ENCODE results near the gene AQP2.
A peak's percentile ranks its signal among the peaks of the same experiment; 100 is the strongest.

The AQP2 gene, protein sequence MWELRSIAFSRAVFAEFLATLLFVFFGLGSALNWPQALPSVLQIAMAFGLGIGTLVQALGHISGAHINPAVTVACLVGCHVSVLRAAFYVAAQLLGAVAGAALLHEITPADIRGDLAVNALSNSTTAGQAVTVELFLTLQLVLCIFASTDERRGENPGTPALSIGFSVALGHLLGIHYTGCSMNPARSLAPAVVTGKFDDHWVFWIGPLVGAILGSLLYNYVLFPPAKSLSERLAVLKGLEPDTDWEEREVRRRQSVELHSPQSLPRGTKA

DNA sequence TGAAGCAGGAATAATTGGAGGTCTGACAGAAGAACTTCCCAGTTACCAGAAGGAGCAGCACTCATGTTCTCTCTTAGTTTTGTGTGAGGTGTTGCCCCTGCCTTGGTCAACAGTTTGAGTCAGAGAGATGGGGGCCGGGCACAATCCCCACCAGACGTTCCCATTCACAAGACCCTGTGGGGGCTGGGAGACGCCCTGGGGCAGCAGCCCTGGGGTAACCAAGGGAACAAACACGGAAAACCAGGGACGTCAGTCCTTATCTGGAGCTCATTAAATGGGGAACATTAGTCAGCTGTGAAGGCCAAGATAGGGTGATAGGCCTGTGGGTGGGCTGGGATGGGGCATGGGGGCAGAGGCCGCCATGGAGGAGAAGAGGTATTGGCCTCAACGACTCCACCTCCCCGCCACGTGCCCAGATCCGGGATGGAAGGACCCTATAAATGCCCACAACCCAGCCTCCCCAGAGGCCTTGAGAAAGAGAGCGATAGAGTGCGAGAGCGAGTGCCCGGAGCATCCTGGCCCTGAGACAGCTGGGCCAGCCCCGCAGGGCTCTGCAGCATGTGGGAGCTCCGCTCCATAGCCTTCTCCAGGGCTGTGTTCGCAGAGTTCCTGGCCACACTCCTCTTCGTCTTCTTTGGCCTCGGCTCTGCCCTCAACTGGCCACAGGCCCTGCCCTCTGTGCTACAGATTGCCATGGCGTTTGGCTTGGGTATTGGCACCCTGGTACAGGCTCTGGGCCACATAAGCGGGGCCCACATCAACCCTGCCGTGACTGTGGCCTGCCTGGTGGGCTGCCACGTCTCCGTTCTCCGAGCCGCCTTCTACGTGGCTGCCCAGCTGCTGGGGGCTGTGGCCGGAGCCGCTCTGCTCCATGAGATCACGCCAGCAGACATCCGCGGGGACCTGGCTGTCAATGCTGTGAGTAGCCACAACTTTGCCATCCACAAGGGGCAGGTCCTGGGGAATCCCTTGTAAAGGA lies at the start of gene AQP2:
Gene AQP2, plus strand, starts transcription at position 465 of the 979 bp plus-strand sequence. Its CDS starts 94 bp downstream, at position 559.
- DNase-seq: no peak

DNA sequence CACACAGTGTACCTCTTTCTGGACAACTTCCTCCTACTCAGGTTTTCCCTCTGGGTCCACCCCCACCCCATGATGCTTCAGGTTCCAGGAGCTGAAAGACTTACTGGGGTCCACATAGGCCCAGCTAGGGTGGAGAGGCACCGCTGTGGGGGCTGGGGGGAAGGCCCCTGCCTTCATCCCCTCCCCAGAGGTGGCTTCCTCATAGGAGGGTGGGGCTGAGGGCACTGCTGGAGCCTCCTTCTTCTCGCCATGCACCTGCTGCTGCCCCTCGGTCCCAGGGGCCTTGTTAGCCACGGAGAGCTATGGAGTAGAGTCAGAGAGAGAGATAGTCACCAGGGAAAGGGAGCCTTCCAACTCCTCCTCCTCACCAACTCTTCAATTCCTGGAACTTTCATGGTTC lies 49.5 kb upstream of the AQP2 start:
- peak in 1 of 2 experiments; percentile 25 for DNase-seq

DNA sequence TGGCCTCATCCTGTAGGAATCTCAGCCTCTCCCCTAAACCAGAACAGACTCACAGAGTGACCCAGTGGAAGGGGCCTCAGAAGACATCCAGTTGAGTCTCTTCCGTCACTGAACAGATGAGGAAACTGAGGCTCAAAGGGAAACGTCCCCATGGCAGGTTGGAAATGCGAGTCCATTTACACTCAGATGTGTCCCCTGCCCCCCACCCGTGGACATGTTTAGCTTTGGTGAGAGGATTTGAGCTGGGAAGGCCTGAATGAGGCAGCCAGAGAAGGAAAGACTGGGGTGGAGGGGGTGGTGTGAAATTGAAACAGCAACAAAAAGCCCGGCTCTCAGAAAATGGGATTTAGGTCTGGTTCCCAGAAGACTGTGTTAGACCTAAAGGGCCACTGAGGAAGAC lies 48.6 kb upstream of the AQP2 start:
- DNase-seq: no peak

DNA sequence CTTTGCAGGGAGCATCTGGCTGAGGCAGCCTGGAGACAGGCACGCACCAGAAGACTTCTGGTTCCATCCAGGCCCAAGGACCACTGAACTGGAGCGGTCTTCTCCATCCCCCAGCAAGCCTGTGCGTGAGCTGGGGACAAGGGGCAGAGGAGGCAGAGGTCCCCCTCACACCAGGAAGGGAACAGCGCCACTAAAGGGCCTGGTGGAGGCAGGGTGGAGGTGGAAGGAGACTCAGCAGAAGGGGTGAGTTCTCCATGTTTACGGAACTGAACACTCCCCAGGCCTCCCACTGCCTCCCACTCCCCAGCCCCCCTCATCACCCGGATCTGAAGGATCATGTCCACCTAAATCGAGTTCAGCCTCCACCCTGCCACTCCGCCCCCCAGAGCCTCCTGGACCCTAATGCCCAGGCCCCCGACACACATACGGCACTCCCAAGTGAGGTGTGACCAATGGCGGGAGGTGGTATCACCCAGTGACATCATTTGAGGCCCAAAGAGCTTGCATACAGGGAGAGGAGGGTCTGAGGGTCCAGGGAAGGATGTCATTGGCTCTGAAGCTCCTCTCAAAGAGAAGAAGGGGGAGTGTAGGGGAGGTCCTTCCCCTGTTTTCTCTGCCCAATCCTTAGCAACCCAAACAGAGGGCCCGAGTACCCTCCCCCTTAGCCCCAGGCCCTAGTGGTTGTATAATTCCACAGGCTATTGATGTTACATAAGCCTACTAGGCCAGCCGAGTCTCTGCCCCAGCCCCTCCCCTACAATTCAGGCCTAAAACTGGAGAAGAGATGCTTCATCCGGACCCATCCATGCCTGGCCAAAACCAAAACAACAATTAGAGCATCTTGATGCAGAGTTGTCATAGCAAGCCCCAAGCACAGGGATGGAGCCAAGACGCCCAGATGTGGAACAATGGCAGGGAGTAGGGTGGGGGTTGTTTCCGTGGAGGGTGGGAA lies 47.9 kb upstream of the AQP2 start:
- DNase-seq: no peak

DNA sequence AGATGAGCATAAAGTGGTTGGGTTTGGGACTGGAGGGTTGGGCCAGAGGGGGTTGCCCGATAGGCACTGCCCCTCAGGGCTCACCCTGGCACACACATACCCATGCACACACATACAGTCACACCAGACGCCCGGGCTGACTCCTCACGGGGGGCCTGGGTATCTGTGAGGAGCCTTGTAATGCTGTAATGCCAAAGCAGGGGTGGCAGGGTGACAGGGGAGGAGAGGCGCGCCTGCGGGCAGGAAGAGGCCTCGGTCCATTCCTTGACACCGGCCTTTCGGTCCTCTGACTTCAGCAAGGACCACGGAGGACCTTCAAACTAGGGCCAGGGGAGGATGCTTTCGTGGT lies 47.2 kb upstream of the AQP2 start:
- DNase-seq: no peak

DNA sequence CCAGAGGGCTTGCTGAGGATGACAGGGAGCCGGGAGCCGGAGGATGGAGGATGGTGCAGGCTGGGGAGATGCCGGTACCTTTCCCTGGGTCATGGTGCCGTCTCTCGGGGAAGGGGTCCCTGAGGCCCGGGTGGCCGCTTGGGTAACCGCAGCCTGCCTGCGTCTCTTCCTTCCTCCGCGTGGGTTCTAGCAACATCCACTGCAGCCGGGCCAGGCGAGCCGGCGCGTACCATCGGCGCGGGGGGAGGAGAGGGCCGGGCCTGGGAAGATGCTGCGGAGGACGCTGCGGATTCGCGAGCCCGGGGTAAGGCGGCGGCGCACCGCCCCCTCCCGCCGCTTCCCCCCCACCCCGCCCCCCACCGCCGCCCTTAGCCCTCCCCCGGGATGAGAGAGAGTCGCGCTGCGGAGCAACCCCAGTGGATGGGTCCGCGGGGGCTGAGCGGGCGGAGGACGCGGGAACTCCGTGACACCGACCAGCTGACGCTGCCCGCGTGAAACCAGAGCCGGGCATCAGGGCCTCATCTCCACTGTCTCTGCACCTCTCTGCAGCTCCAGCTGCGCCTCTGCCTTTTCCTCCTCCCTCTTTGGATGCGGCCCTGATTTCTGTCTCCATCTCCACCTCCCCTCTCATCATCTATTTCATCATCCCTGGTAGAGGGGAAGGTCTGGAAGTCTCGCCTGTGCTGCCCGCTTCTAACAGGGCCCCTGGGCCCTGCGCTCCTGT lies 46.7 kb upstream of the AQP2 start, which contains the start of gene FAIM2:
Gene FAIM2, minus strand, starts transcription at position 201 of the 724 bp plus-strand sequence. Its CDS starts 108 bp downstream, at position 93.
- DNase-seq: peak; percentile 63 to 80

DNA sequence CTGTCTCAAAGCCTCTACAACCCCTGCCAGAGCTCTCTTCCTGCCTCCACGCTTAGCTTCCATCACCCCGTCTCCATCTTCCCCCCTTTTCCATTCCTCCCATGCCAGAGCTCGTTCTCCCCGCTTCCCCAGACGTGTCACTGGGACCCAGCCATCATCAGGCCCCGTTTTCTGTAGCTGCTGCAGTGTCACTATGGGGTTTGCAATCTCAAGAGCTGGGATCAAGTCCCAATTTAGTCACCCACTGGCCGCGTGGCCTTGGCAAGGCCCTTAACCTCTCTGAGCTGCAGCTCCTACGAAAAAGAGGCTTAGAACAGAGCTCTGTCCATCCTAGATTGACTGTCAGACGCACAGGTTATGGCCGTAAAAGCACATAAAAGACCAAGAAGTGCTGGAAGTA lies 45.9 kb upstream of the AQP2 start:
- DNase-seq: no peak

DNA sequence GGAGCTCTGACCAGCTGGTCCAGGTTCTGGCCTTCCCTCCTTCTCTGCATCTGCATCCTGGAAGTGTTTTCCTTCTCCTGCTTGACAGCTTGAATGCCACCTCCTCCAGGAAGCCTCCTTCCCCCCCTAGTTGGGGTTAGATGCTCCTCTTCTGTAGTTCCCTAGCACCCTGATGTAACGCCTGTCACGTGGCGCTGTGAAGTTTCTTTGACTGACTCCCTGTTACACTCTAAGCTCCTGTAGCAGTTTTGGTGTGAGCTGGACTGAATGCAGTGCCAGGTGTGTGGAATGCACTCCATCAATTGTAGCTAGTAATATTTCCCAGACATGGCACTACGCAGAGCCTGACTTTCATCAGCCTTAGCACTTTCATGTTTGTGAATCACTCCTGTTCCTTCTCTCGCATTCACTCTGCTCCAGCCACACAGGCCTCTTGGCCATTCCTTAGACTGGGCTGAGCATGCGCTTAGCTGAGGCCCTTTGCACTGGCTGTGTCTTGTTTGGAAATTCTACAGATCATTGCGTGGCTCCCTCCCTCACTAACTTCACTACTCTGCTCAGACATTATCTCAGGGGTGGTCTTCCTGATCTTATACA lies 44.7 kb upstream of the AQP2 start:
- no peak for DNase-seq

DNA sequence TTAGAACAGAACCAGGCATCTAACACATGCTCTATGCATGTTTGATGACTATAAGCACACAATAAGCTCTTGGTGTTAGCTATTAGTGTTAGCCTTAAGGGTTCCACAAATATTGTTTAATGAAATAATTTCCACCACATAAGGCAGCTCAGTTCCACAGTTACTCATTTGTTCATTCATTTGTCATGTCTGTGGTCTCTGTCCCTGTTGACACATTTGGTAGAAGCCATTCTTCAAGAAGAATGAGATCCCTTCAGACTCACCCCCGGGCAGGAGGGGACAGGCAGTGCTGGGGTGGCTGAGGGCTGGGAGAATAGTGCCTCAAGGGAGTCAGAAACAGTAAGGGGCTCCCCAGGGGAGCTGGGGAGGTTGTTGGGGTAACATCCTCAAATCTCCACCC lies 43.2 kb upstream of the AQP2 start:
- no peak for DNase-seq

DNA sequence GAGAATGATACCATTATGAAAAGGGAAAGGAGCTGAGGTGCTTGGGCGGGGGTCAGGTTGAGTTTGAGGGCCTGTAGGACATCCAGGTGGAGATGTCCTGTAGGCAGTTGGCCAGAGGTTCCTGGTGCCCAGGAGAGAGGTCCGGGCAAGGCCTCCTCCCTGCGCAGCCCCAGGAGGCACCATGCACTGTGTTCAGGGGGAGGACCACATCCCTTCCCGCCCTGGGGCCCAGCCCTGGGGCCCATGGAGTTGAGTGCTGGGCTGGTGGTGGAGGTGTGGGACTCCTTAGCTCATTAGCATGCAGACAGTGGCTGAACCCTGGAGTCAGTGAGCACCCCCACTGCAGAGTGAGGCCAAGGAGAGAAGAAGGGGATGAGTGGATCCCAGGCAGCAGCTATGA lies 41.2 kb upstream of the AQP2 start:
- DNase-seq: no peak

DNA sequence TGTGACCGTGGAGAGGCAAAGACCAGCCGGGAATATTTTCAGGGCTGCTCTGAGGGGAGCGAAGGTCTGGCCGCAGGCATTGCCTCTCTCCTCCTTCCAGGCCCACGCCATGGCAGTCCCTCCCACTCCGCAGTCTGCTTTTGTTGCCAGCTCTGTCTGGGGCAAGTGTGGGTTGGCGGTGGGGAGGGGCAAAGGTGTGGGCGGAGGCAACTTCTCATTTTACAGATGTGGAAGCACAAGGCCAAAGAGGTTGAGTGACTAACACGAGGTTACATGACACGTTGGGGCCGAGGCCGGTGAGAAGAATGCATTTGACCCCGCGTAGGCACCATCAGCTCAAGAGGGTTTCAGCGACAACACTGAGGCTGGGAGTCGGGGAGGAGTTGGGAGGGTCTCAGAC lies 40.7 kb upstream of the AQP2 start:
- DNase-seq: peak; percentile 31 to 75

DNA sequence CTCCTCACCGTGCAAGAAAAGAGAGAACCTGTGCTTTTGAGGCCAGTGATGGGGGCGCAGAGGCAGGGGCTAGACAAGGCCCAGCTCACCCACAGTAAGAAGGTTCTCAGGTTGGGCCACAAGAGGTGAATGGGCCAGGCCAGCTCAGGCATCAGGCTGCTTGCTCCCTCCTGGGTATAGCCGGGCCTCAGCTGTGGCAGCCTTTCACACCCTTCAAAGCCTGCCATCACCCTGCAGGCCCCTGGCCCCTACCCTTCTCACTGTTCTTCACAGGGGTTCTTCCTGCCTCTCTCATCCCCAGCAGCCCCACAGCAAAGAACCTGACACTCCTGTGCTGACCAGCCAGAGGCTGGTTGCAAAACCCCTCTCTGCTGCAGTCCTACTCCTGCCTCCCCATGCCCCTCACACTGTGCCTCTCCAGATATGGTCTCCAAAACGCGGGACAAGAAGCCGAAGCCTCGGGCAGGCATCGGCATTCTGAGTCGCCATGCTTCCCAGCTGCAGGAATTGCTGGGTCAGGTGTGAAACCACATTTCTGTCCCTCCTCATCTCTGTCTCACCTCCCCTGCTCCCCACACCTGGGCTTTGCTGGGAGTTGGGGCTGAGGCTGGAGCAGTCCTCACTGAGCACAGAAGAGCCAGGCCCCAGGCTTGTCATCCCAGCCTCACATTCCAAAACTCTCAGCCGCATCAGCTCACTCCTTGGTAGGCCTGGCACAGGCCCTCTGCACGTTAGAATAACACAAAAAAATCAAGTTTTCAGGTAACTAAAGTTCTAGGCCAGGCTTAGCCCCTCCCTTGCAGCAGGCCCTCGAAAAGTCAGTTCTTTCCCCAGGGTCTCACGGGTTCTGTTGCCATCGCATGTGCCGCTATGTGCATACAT lies 40.0 kb upstream of the AQP2 start:
- no peak for DNase-seq

DNA sequence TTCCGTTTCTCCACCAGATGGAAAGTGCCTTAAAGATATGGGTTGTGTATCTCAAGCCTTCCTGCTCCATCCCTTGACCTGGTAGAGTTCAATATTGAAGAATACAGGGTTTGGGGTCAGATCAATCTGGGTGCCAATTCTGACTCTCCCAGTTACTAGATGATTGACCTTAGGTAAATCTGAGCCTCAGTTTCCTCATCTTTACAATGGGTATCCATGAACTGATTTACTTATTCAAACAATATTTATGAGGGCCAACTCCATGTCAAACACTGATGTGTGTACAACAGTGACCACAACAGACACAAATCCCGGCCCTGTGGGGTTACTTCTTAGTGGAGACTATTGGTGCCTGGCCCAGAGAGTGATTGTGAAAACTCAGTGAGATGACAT lies 39.3 kb upstream of the AQP2 start:
- no peak for DNase-seq

DNA sequence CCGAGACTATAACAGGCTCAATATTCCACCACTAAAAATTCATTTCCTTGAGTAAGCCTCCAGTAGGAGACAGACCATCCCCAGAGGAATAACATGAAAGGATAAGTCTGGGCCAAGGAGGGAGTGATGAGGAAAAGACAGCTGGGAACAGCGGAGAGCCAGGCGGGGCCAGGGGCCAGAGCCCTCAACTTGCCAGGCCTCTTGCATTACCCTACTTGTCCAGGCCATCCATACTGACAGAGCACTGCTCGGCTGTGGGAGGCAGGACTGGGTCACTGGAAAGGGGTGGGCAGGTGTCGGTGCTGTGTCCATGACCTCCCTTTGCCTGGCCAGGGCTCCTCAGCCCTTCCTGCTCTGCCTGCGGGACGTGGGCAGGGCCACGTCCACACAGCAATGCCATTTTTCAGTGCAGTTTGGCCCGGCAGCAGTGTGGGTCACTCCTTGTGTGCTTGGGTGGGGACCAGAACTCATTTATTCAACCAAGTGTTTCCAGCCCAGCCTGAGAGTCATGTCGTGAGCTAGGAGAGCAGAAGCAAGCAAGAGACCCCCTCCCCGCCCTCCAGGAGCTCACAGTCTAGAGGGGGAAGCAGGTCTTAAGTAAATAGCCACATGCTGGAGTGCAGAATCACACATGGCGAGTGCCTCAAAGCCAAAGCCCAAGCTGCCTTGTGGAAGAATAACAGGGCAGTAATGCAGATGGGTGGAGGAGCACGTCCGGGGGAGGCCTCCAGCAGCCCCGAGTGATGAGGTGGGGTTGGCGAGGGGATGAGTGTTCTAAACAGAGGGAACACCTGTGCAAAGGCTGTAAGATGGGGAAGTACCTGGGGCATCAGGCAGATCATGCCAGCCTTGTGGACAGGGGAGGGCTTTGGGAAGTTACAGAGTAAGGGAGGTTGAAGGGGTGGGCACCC lies 37.9 kb upstream of the AQP2 start:
- no peak for DNase-seq

DNA sequence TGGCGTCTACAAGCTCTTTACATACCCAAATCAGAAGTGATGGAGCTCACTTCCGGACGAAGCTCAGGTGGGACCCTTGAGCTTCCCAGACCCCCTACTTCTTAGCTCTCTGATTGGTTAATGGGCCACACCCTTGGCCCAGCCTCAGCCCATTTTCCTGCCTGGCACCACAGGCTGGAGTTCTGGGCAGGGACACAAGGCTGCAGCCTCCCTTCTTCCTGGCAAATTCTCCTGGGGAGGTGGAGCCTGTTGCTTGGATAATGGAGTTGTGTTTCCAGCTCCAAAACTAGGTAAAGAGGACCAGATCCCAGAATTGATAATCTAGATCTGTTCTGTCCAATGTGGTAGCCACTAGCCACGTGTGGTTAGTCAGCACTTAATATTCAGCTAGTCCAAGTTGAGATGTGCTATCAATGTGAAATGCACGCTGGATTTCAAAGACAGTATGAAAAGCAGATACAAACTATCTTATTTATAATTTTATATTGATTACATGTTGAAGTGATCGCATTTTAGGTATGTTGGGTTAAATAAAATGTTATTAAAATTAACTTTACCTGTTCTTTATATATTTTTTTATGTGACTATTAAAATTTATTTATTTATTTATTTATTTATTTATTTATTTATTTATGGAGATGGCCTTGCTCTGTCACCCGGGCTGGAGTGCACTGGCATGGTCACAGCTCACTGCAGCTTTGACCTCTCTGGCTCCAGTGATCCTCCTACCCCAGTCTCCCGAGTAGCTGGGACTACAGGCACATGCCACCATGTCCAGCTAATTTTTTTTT lies 34.2 kb upstream of the AQP2 start:
- no peak for DNase-seq

DNA sequence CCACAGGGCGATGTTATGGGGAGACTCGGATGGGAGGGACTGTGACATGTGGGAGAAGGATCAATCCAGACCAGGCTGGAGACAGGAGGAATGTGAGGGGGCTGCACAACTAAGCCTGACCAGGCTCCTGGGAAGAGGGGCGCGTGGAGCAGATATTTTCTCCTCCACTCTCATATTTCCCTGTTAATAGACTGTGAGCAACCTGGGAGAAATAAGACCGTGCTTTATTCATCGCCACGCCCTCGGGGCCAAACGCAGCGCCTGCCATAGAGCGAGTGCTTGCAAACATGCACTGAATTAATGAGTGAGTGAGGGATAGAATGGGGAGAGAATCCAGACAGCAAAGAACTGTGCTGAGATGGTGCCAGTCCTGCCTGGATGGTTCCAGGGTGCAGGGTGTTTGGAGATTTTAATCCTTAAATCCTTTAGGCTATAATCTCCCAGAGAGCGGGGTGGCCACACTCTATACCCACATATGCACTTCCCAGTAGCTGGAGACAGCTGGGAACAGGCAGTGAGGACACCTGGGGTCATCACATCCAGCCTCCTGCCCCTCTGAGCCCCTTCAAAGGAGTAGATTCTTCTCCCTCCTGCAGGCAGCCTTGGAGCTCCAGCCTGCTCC lies 33.3 kb upstream of the AQP2 start:
- no peak for DNase-seq

DNA sequence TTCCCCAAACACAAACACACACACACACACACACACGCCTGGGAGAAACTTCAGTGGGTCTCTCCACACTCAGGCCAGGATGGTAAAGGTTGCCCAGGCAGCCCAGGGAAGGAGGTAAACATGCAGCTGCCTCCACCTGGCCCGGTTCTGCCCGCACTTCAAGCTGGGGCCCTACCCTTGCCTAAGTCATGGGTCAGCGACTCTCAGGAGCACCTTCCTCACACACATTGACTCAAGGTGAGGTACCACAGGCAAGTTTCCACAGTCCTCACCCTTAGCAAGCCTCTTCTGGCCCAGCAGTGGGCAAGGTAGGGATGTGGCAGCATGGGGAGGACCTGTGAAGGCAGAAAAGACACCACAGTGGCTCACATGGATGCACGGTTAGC lies 32.8 kb upstream of the AQP2 start:
- peak in 1 of 2 experiments; percentile 11 for DNase-seq

DNA sequence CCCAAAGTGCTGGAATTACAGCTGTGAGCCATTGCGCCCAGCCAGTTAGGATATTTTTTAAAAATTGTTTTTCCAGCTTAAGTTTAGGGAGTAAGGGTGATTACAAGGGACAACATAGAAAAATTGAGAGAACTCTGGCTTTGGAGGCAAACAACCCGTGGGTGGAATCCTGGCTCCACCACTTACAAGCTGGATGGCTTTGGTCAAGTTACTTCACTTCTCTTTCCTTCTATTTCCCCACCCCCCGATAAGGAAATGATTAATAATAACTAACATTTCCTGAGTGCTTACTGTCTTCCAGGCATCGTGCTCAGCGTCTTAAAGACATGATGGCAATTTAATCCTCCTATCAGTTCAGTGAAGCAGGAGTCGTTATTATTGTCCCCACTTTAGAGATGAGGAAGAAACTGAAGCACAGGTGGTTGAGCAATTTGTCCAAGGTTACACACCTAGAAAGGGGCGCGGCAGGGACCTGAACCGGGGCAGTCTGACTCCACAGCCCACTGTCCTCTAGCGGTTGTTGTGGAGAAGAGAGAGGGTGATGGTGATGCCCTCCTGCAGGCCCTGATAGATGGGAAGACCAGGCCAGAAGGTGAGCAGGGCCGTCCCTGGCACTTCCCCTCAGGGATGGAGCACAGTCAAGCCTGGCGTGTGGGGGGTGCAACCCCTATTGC lies 30.2 kb upstream of the AQP2 start:
- DNase-seq: no peak
